Neural cell (in vitro differentiated cells): ENCODE data around the gene ASIC4. TPM values are rescaled to one million over a fixed set of nuclear protein-coding genes. Genes with fewer than 3 reads are reported as not detected.

ENCODE experiments used
- H2AFZ ChIP-seq: fragments of 200-600, 300-800 bp; sonication (generic), shearing (Covaris generic); 2 replicates; pipeline ENCODE4 v1.6.0; 2014; ENCODE audit warnings: low read depth, mild to moderate bottlenecking, antibody characterized with exemption, low read length, moderate library complexity
- H3F3A ChIP-seq: fragments of 200-600 bp; shearing (Covaris generic); 2 replicates; pipeline ENCODE4 v1.6.1; 2016; ENCODE audit warnings: mild to moderate bottlenecking, moderate library complexity, mixed read lengths, antibody characterized with exemption, low read length; ENCODE audit not compliant: insufficient read depth, poor library complexity, severe bottlenecking
- H3K27ac ChIP-seq: fragments of 200-600, 300-800 bp; sonication (generic), shearing (Covaris generic); 2 replicates; pipeline ENCODE4 v1.5.1; 2014; ENCODE audit warnings: mild to moderate bottlenecking, low read length, moderate library complexity
- H3K27me3 ChIP-seq: fragments of 300-800, 200-600 bp; sonication (generic), shearing (Covaris generic); 2 replicates; pipeline ENCODE4 v1.6.0; 2014; ENCODE audit warnings: mild to moderate bottlenecking, low read depth, low read length, moderate library complexity; ENCODE audit not compliant: insufficient read depth
- H3K36me3 ChIP-seq: fragments of 300-800, 200-600 bp; sonication (generic), shearing (Covaris generic); 2 replicates; pipeline ENCODE4 v1.5.1; 2014; ENCODE audit warnings: mild to moderate bottlenecking, antibody characterized with exemption, low read length, moderate library complexity; ENCODE audit not compliant: insufficient read depth
- H3K4me2 ChIP-seq: fragments of 300-800, 200-600 bp; sonication (generic), shearing (Covaris generic); 2 replicates; pipeline ENCODE4 v1.6.0; 2014; ENCODE audit warnings: mild to moderate bottlenecking, low read length
- H3K4me3 ChIP-seq: fragments of 300-800, 200-600 bp; sonication (generic), shearing (Covaris generic); 2 replicates; pipeline ENCODE4 v1.5.1; 2014; ENCODE audit warnings: mild to moderate bottlenecking, low read length, moderate library complexity
- H3K79me2 ChIP-seq: fragments of 200-600 bp; shearing (Covaris generic); replicated peaks from 2 replicates; pipeline ENCODE4 v1.6.0; 2014; ENCODE audit warnings: mild to moderate bottlenecking, low read length, moderate library complexity; ENCODE audit not compliant: insufficient read depth
- H3K9ac ChIP-seq: fragments of 300-800, 200-600 bp; sonication (generic), shearing (Covaris generic); 2 replicates; pipeline ENCODE4 v1.6.1; 2016; ENCODE audit warnings: mild to moderate bottlenecking, low read length, mixed read lengths
- H3K9me2 ChIP-seq: fragments of 200-600 bp; shearing (Covaris generic); 2 replicates; pipeline ENCODE4 v1.6.1; 2016; ENCODE audit warnings: mild to moderate bottlenecking, low read length, mixed read lengths; ENCODE audit not compliant: insufficient read depth
- H3K9me3 ChIP-seq: fragments of 200-600, 300-800 bp; sonication (generic), shearing (Covaris generic); 2 replicates; pipeline ENCODE4 v1.6.1; 2016; ENCODE audit warnings: mild to moderate bottlenecking, mixed run types, low read length, moderate library complexity, mixed read lengths
- H4K20me1 ChIP-seq: fragments of 200-600 bp; shearing (Covaris generic); 2 replicates; pipeline ENCODE4 v1.6.1; 2016; ENCODE audit warnings: mild to moderate bottlenecking, mixed run types; ENCODE audit not compliant: insufficient read depth
- EP300 ChIP-seq: fragments of 450-650 bp; conservative IDR thresholded peaks from 2 replicates; pipeline ENCODE4 v1.6.1; 2014; ENCODE audit warnings: antibody characterized with exemption, mild to moderate bottlenecking, moderate library complexity; ENCODE audit not compliant: poor library complexity, severe bottlenecking
- EZH2 ChIP-seq: fragments of 200-600, 300-800 bp; shearing (Covaris generic), sonication (generic); IDR thresholded peaks from 2 replicates; pipeline ENCODE4 v1.6.1; 2014; ENCODE audit warnings: antibody characterized with exemption, low read length, borderline replicate concordance, mild to moderate bottlenecking; ENCODE audit not compliant: insufficient read depth, poor library complexity, severe bottlenecking
- MXI1 ChIP-seq: fragments of 450-650 bp; conservative IDR thresholded peaks from 2 replicates; pipeline ENCODE4 v1.6.1; 2014; ENCODE audit warnings: antibody characterized with exemption, mild to moderate bottlenecking; ENCODE audit not compliant: poor library complexity, severe bottlenecking
- POLR2AphosphoS5 ChIP-seq: IDR thresholded peaks from 2 replicates; pipeline ENCODE4 v1.6.1; 2012
- RAD21 ChIP-seq: fragments of 450-650 bp; conservative IDR thresholded peaks from 2 replicates; pipeline ENCODE4 v1.6.1; 2014; ENCODE audit warnings: antibody characterized with exemption, mild to moderate bottlenecking, moderate library complexity
- SMC3 ChIP-seq: fragments of 450-650 bp; conservative IDR thresholded peaks from 2 replicates; pipeline ENCODE4 v1.6.1; 2014; ENCODE audit warnings: antibody characterized with exemption, mild to moderate bottlenecking, moderate library complexity; ENCODE audit not compliant: poor library complexity
- TAF1 ChIP-seq: IDR thresholded peaks from 2 replicates; pipeline ENCODE4 v1.6.1; 2012; ENCODE audit warnings: low read depth
- polyA plus RNA-seq: library from polyadenylated mRNA; depleted of rRNA; stranded (reverse); fragments of >200 nt; gene quantifications from 2 replicates; pipeline ENCODE4 v1.2.3, GENCODE V29; 2014
- TF ChIP-seq, protein P1 (sequence below): fragments of 450-650 bp; IDR thresholded peaks from 2 replicates; pipeline ENCODE4 v1.5.1; 2014; ENCODE audit warnings: antibody characterized with exemption, mild to moderate bottlenecking, moderate library complexity; ENCODE audit not compliant: poor library complexity, severe bottlenecking
- TF ChIP-seq, protein P2 (sequence below): IDR thresholded peaks from 2 replicates; pipeline ENCODE4 v1.6.1; 2012; ENCODE audit warnings: borderline replicate concordance

The ASIC4 gene
- polyA plus RNA-seq, 1 donor from 2014 or later, result 2.7 TPM

DNA sequence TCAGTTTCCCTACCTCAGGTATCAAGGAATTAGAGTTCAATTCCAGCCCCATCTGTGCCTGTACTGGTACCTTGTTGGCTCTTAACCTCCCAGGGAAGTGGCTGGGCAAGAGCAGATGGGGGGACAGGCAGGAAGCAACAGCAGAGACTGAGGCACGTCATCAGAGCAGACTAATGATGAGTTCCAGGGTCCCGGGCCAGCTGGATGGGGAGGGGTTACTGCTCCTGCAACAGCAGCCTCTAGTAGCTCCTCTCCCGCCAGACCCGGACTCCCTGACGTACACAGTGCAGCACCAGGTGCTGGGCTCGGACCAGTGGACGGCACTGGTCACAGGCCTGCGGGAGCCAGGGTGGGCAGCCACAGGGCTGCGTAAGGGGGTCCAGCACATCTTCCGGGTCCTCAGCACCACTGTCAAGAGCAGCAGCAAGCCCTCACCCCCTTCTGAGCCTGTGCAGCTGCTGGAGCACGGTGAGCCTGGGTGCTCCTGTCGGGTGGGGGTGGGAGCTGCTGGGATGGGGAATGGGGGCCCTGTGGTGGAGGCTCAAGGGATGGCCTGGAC, 41.6 kb upstream of the ASIC4 start:
- Histone ChIP-seq H3K9me3 (no peaks in the 10 kb centered on the region), H3K27ac (no peak overlapping the region), H3K27me3 (no peaks in the 10 kb centered on the region), H3K36me3 (no peaks in the 10 kb centered on the region), H3K9me2 (no peaks in the 10 kb centered on the region), H2AFZ (no peak overlapping the region), H3K9ac (no peak overlapping the region), H3K4me3 (no peak overlapping the region), H3K79me2 (no peaks in the 10 kb centered on the region), H3K4me2 (no peak overlapping the region), H3F3A (no peaks in the 10 kb centered on the region), H4K20me1 (no peaks in the 10 kb centered on the region)
- TF ChIP-seq SMC3, result no peak
- TF ChIP-seq EZH2, result no peak
- TF ChIP-seq EP300, result no peak
- TF ChIP-seq MXI1, result no peak
- TF ChIP-seq RAD21, result no peak
- no peak for TF ChIP-seq POLR2AphosphoS5
- no peak for TF ChIP-seq TAF1
- TF ChIP-seq, protein P1, sequence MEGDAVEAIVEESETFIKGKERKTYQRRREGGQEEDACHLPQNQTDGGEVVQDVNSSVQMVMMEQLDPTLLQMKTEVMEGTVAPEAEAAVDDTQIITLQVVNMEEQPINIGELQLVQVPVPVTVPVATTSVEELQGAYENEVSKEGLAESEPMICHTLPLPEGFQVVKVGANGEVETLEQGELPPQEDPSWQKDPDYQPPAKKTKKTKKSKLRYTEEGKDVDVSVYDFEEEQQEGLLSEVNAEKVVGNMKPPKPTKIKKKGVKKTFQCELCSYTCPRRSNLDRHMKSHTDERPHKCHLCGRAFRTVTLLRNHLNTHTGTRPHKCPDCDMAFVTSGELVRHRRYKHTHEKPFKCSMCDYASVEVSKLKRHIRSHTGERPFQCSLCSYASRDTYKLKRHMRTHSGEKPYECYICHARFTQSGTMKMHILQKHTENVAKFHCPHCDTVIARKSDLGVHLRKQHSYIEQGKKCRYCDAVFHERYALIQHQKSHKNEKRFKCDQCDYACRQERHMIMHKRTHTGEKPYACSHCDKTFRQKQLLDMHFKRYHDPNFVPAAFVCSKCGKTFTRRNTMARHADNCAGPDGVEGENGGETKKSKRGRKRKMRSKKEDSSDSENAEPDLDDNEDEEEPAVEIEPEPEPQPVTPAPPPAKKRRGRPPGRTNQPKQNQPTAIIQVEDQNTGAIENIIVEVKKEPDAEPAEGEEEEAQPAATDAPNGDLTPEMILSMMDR, result no peak
- TF ChIP-seq, protein P2, sequence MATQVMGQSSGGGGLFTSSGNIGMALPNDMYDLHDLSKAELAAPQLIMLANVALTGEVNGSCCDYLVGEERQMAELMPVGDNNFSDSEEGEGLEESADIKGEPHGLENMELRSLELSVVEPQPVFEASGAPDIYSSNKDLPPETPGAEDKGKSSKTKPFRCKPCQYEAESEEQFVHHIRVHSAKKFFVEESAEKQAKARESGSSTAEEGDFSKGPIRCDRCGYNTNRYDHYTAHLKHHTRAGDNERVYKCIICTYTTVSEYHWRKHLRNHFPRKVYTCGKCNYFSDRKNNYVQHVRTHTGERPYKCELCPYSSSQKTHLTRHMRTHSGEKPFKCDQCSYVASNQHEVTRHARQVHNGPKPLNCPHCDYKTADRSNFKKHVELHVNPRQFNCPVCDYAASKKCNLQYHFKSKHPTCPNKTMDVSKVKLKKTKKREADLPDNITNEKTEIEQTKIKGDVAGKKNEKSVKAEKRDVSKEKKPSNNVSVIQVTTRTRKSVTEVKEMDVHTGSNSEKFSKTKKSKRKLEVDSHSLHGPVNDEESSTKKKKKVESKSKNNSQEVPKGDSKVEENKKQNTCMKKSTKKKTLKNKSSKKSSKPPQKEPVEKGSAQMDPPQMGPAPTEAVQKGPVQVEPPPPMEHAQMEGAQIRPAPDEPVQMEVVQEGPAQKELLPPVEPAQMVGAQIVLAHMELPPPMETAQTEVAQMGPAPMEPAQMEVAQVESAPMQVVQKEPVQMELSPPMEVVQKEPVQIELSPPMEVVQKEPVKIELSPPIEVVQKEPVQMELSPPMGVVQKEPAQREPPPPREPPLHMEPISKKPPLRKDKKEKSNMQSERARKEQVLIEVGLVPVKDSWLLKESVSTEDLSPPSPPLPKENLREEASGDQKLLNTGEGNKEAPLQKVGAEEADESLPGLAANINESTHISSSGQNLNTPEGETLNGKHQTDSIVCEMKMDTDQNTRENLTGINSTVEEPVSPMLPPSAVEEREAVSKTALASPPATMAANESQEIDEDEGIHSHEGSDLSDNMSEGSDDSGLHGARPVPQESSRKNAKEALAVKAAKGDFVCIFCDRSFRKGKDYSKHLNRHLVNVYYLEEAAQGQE, result no peak

DNA sequence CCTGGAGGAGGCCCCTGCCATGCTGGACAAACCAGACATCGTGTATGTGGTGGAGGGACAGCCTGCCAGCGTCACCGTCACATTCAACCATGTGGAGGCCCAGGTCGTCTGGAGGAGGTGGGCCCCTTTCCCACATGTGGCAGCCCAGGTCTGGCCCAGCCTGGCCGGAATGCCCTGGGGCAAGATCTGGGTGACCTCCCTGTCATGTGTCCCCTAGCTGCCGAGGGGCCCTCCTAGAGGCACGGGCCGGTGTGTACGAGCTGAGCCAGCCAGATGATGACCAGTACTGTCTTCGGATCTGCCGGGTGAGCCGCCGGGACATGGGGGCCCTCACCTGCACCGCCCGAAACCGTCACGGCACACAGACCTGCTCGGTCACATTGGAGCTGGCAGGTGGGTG, 40.8 kb upstream of the ASIC4 start:
- no peaks in the 10 kb centered on the region for H3F3A ChIP-seq
- H3K4me2 ChIP-seq, result no peak overlapping the region
- no peak overlapping the region for H3K9ac ChIP-seq
- no peak overlapping the region for H3K27ac ChIP-seq
- H3K9me2 ChIP-seq, result no peaks in the 10 kb centered on the region
- H3K36me3 ChIP-seq, result no peaks in the 10 kb centered on the region
- no peak overlapping the region for H3K4me3 ChIP-seq
- H2AFZ ChIP-seq, result no peak overlapping the region
- H3K9me3 ChIP-seq, result no peaks in the 10 kb centered on the region
- TF ChIP-seq, protein P2, result no peak
- no peaks in the 10 kb centered on the region for H4K20me1 ChIP-seq
- H3K79me2 ChIP-seq, result no peaks in the 10 kb centered on the region
- no peaks in the 10 kb centered on the region for H3K27me3 ChIP-seq
